ENCODE results near the gene PIK3CG. TPM values are rescaled to one million over a fixed set of nuclear protein-coding genes. Genes with fewer than 3 reads are reported as not detected.
"Not testable (repeated sequence)": the region's sequence is repeated elsewhere in the genome, so short reads cannot be mapped to it uniquely, and the experiment has no call there.

The PIK3CG gene
- total and polyA plus RNA-seq, 10 of the 15 experiments (the other 5 are each of a cell fraction or from before 2014, with no cell fraction given), result 0.79 to 7.6 (median 5.2) TPM

- H3K27me3 ChIP-seq (replicated peaks in 1 of 2; ENCODE audit: control insufficient read depth in 2 of 2, insufficient read depth in 2 of 2, low read length in 1 of 2), result no peaks in the 10 kb centered on the region
- no peak overlapping the region for H3K27ac ChIP-seq (ENCODE audit: control insufficient read depth, insufficient read depth)
- in situ Hi-C loops (cut with MboI) (no loop called here), intact Hi-C loops (cut with micrococcal nuclease; ENCODE audit: unreplicated experiment) (no loop called here)
- DNase-seq (ENCODE audit: low read depth, low spot score) (no peak), ATAC-seq (no peak), FAIRE-seq (no peak)
- TF ChIP-seq TCF7 (IDR thresholded peaks at IDR 0.05; ENCODE audit: borderline replicate concordance) (no peak), TBL1XR1 (IDR thresholded peaks at IDR 0.05; ENCODE audit: low read depth, low read length) (no peak), ZBTB11 (CRISPR knock-in tag; IDR thresholded peaks at IDR 0.05) (no peak), NR2C1 (IDR thresholded peaks at IDR 0.05) (no peak)
- no peaks in the 10 kb centered on the region for H4K20me1 ChIP-seq (ENCODE audit: control insufficient read depth, insufficient read depth)
- no peaks in the 10 kb centered on the region for H3K4me1 ChIP-seq (ENCODE audit: control insufficient read depth, insufficient read depth, low read length)
- ChIA-PET POLR2A (no interaction called here), RAD21 (ENCODE audit: unreplicated experiment) (no interaction called here), SMC1A (ENCODE audit: uncharacterized antibody, unreplicated experiment) (no interaction called here), CTCF (no interaction called here)
- H3K4me2 ChIP-seq (ENCODE audit: control insufficient read depth, insufficient read depth), result no peak overlapping the region
- no peaks in the 10 kb centered on the region for H3K9me3 ChIP-seq (replicated peaks; ENCODE audit: control insufficient read depth, insufficient read depth, low read length)
- H2AFZ ChIP-seq (ENCODE audit: control insufficient read depth, low read depth, low read length), result no peak overlapping the region
- no peak overlapping the region for H3K4me3 ChIP-seq
- 40% methylated on average over 6 of the region's 6 CpGs for WGBS (ENCODE audit: insufficient coverage, insufficient replicate concordance, low lambda C conversion rate, missing lambda C conversion rate)
- H3K79me2 ChIP-seq (ENCODE audit: control insufficient read depth, insufficient read depth, low read length), result no peaks in the 10 kb centered on the region
- no TSS peak for BruUV-seq (replicated peaks)
- H3K36me3 ChIP-seq (ENCODE audit: control insufficient read depth in 2 of 2, insufficient read depth in 2 of 2, low read length in 1 of 2), result no peaks in the 10 kb centered on the region
- no peak overlapping the region for H3K9ac ChIP-seq (ENCODE audit: control insufficient read depth, insufficient read depth, low read length)
Measured at GRCh38 chr7:106936236-106936635, 71.2 kb downstream of the PIK3CG start.

- H3K4me3 ChIP-seq; ATAC-seq; RAD21 ChIA-PET (ENCODE audit: unreplicated experiment); H2AFZ ChIP-seq (ENCODE audit: control insufficient read depth, low read depth, low read length); H3K9me3 ChIP-seq (replicated peaks; ENCODE audit: control insufficient read depth, insufficient read depth, low read length); H3K27me3 ChIP-seq (replicated peaks in 1 of 2; ENCODE audit: control insufficient read depth in 2 of 2, insufficient read depth in 2 of 2, low read length in 1 of 2); H3K27ac ChIP-seq (ENCODE audit: control insufficient read depth, insufficient read depth); POLR2A ChIA-PET; H3K9ac ChIP-seq (ENCODE audit: control insufficient read depth, insufficient read depth, low read length); in situ Hi-C loops (cut with MboI); FAIRE-seq; H3K79me2 ChIP-seq (ENCODE audit: control insufficient read depth, insufficient read depth, low read length); H4K20me1 ChIP-seq (ENCODE audit: control insufficient read depth, insufficient read depth); H3K4me2 ChIP-seq (ENCODE audit: control insufficient read depth, insufficient read depth); BruUV-seq (replicated peaks); DNase-seq (ENCODE audit: low read depth, low spot score); H3K4me1 ChIP-seq (ENCODE audit: control insufficient read depth, insufficient read depth, low read length); H3K36me3 ChIP-seq (ENCODE audit: control insufficient read depth in 2 of 2, insufficient read depth in 2 of 2, low read length in 1 of 2); intact Hi-C loops (cut with micrococcal nuclease; ENCODE audit: unreplicated experiment): not testable (repeated sequence)
- ChIA-PET CTCF (interaction anchor here (0.9 kb wide), 1 partner anchor 145 kb away, joined by 3 read pairs; no protein-coding TSS in a partner anchor), SMC1A (ENCODE audit: uncharacterized antibody, unreplicated experiment) (interaction anchor here (1.3 kb wide), 1 partner anchor 9 kb away, joined by 5 read pairs; no protein-coding TSS in a partner anchor)
- 76% methylated on average over 7 of the region's 7 CpGs for WGBS (ENCODE audit: insufficient coverage, insufficient replicate concordance, low lambda C conversion rate, missing lambda C conversion rate)
Measured at GRCh38 chr7:106938122-106938521, 73.0 kb downstream of the PIK3CG start.
